Measurements from ENCODE around the gene ABTB2. TPM values are rescaled to one million over a fixed set of nuclear protein-coding genes. Genes with fewer than 3 reads are reported as not detected.
A peak's percentile ranks its signal among the peaks of the same experiment; 100 is the strongest.
"Not testable (repeated sequence)": the region's sequence is repeated elsewhere in the genome, so short reads cannot be mapped to it uniquely, and the experiment has no call there.

The ABTB2 gene
- polyA plus RNA-seq, 1 donor from 2014 or later, result 0.04 TPM

DNA sequence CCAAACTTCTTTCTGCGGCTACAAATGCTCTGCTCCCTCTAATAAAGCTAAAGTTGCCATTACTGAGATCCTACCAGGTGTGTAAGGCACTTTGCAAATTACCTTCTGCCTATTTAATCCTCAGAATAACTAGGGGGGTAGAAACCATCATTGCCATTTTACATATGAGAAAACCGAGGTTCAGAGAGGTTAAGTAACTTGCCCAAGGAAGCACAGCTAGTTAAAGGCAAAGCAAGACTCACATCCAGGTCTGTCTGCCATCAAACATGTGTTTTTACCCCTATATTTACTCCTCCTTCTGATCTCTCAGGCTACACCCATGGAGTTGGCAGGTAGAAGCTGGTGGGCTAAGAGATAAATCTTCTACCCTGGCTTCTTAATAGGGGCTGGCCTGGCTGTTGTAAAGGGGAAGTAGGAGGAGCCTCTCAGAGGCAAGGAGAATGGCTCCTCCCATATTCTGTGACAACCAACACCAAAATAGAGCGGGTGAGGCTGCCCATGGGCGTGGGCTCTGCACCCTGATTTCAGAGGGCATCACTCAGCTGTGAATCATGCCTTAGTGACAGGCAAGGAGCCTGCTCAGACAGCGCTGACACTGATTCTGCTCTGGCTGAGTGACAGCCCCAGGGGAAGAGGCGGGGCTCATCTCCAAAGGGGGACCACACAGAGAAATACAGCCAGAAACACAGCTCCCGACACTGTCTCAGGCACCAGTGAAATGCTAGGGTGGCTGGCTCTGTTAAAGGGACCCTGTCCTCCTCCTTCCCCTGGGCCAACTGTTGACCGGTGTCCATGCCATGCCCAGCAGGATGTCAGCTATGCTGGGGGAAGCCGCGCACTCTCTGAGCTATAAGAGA lies 106.8 kb downstream of the ABTB2 start:
- peak overlapping the region; percentile 24 to 81 (median 69) for H3K4me3 Mint-ChIP-seq
- peaks cover 10 to 14% (median 13%) of the 10 kb centered on the region in 3 donors for H3K4me1 Mint-ChIP-seq
- H3K27ac Mint-ChIP-seq, result peak overlapping the region; percentile 59 to 71 (median 64)
- H3K27me3 Mint-ChIP-seq, result no peaks in the 10 kb centered on the region
- no peaks in the 10 kb centered on the region for H3K36me3 Mint-ChIP-seq
- H3K9me3 Mint-ChIP-seq, result no peaks in the 10 kb centered on the region

DNA sequence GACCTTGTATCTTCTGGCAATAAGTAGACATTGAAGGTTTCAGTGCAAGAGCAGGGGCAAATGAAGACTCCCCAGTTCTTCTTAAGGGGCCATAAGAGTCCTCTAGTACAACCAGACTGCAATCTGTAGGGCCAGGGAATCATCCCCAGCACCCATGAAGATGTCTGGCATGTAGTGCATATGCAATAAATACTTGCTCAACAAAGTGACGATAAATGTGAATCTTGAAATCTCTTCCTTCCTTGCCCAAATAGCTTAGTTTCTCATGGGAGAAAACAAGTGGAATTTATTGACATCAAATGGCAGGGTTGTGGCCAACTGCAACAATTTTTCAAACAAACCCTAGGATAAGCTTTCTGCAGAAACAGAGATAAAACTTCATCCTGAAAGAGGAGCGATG lies 107.6 kb downstream of the ABTB2 start:
- H3K9me3 Mint-ChIP-seq, result no peaks in the 10 kb centered on the region
- peaks cover 10 to 14% (median 13%) of the 10 kb centered on the region in 3 donors for H3K4me1 Mint-ChIP-seq
- H3K27me3 Mint-ChIP-seq, result no peaks in the 10 kb centered on the region
- no peak overlapping the region for H3K27ac Mint-ChIP-seq
- H3K4me3 Mint-ChIP-seq, result no peak overlapping the region
- no peaks in the 10 kb centered on the region for H3K36me3 Mint-ChIP-seq

DNA sequence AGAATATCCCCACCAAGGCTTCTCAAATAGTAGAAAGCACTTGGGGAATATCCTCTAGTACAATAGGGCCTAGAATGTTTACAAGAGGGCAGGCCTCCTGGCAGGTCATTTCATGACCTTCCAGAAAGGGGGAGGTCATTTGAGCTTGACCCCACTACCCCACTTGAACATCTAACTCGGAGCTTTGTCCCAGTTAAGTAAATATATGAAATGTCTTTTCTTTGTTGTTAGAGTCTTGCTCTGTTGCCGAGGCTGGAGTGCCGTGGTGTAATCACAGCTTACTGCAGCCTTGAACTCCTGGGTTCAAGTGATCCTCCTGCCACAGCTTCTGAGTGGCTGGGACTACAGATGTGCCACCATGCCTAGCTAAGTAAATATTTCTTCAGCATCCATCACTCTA lies 108.4 kb downstream of the ABTB2 start:
- Mint-ChIP-seq H3K36me3 (no peaks in the 10 kb centered on the region), H3K9me3 (no peaks in the 10 kb centered on the region), H3K27ac (no peak overlapping the region), H3K4me3 (no peak overlapping the region), H3K27me3 (peaks cover 2% of the 10 kb centered on the region), H3K4me1 (peaks cover 11 to 14% (median 14%) of the 10 kb centered on the region in 3 donors)

DNA sequence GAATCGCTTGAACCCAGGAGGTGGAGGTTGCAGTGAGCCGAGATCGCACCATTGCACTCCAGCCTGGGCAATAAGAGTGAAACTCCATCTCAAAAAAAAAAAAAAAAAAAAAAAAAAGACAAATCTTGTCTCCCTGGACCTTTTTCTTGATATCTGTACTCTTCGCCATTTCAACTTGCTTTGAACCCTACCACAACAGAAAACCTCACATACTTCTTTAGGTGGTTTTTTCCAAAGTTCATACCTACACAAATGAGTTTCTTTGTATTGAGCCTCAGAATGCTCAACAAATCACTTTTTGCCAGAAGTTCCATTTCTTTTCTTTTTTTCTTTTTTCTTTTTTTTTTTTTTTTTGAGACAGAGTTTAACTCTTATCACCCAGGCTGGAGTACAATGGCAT lies 111.3 kb downstream of the ABTB2 start:
- not testable (repeated sequence) for H3K9me3 Mint-ChIP-seq, H3K27me3 Mint-ChIP-seq, H3K4me3 Mint-ChIP-seq, H3K27ac Mint-ChIP-seq, H3K36me3 Mint-ChIP-seq
- H3K4me1 Mint-ChIP-seq, result peaks cover 18 to 30% (median 21%) of the 10 kb centered on the region in 3 donors

DNA sequence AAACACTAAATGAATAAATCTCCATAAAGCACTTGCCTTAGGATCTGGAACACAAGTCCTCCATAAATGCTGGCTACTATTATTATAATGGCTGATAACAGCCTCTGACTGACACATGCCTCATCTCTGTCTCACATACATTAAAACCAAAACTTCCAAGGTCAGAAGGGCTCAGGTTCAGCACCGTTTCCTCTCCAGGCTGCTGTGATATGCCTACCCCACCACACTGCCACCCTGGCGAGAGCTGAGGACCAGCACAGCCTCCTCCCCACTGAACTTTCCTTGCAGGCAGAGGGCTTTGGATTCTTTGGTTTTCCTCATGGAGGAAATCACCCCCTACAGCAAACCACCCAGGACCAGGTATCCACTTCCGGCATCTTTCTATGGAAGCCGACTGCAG lies 112.8 kb downstream of the ABTB2 start:
- no peaks in the 10 kb centered on the region for H3K9me3 Mint-ChIP-seq
- no peaks in the 10 kb centered on the region for H3K36me3 Mint-ChIP-seq
- peaks cover 11 to 22% (median 13%) of the 10 kb centered on the region in 3 donors for H3K4me1 Mint-ChIP-seq
- no peak overlapping the region for H3K4me3 Mint-ChIP-seq
- H3K27ac Mint-ChIP-seq, result peak overlapping the region in 1 of 3 donors; percentile 15
- H3K27me3 Mint-ChIP-seq, result peaks cover 6% of the 10 kb centered on the region

GRCh38 chr11:34243600-34244464 lies 114.0 kb downstream of the ABTB2 start:
- Mint-ChIP-seq H3K27me3 (peaks cover 9% of the 10 kb centered on the region), H3K4me3 (peak overlapping the region in 2 of 4 donors; percentile 12 to 73), H3K27ac (peak overlapping the region in 2 of 3 donors; percentile 48 to 82), H3K4me1 (peaks cover 15 to 27% (median 16%) of the 10 kb centered on the region in 3 donors), H3K9me3 (no peaks in the 10 kb centered on the region), H3K36me3 (peaks cover 3% of the 10 kb centered on the region)

DNA sequence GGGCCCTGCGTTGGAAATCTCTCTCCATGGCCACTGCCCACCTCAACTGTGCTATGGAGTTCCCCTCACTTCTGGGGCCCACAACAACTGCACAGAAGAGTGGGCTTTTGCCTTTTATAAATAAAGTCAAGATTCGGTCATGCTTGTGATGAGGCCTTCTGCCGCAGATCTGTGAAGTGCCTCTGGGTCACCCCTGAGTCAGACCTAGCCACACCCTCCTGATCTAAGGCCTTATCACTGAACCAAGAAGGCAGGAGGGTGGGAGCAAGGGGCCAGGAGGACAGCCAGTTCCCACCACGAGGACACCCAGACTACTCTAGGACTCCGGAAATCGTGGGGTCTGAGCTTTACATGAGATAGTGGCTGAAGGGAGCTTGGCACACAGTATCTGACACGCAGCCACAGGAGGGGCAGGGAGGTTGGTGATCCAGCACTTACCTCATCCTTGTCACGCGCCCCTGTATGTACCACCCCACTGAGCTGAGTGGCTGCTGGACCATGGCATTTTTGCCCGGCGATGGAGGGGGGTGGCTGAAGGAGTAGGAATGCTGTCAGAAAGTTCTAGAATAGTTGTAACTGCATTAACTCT lies 115.7 kb downstream of the ABTB2 start:
- Mint-ChIP-seq H3K27me3 (peaks cover 9% of the 10 kb centered on the region), H3K4me1 (peaks cover 15 to 30% (median 16%) of the 10 kb centered on the region in 3 donors), H3K4me3 (peak overlapping the region in 1 of 4 donors; percentile 2), H3K27ac (peak overlapping the region in 2 of 3 donors; percentile 18 to 26), H3K36me3 (peaks cover 3% of the 10 kb centered on the region), H3K9me3 (peaks cover 0 to 3% (median 0%) of the 10 kb centered on the region in 3 donors)

DNA sequence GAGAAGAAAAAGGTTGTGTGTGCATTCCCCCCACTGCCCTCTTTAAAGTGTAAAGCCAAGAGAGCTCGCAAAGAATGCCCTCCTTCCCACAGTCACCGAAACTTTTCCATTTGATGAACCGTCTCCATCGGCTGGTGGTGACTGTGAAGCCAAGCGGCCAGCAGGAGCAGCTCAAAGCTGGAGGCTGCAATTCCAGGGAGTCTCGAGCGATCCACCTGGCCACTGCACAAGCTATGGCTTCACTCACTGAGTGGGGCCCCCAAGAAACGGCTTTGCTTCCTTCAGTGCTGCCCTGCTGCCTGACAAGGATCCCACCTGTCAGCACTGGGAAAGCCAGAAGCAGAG lies 117.7 kb downstream of the ABTB2 start:
- H3K4me1 Mint-ChIP-seq, result peaks cover 19 to 32% (median 19%) of the 10 kb centered on the region in 3 donors
- H3K36me3 Mint-ChIP-seq, result peaks cover 3% of the 10 kb centered on the region

DNA sequence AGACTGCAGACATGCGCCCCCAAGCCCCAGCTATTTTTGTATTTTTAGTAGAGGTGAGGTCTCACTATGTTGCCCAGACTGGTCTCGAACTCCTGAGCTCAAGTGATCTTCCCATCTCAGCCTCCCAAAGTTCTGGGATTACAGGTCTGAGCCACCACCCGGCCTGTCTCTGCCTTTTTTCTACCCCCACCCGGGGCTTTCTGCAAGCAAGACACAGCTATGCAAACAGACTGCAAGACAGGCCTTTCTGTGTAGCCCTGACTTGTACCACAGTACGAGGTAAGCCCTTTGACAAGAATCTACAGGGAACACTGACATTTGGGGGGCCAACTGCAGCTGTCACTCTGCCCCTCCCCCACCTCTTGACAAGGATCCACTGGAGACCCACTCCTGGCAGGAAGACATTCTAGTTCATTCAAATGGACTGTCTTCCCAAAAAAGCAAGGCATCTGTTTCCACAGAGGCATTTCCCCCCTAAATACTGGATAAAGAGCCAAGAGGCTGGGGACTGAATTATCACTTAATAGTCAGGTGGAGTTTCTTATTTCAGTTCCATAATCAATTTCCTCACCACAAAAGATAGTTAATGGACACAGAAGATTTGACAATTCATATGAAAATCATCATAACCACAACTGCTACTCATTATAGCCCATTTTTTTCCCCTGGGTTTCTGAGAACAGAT lies 118.2 kb downstream of the ABTB2 start:
- H3K27ac Mint-ChIP-seq, result no peak overlapping the region

More for the DNA sequence above, 117.7 kb downstream of the ABTB2 start:
- Mint-ChIP-seq H3K4me3 (peak overlapping the region in 1 of 4 donors; percentile 41), H3K27me3 (peaks cover 8% of the 10 kb centered on the region), H3K9me3 (peaks cover 0 to 3% (median 0%) of the 10 kb centered on the region in 3 donors), H3K27ac (no peak overlapping the region)

GRCh38 chr11:34238966-34239365 lies 118.8 kb downstream of the ABTB2 start:
- Mint-ChIP-seq H3K27ac (no peak overlapping the region), H3K9me3 (peaks cover 0 to 3% (median 0%) of the 10 kb centered on the region in 3 donors), H3K27me3 (peaks cover 7% of the 10 kb centered on the region), H3K4me3 (no peak overlapping the region), H3K36me3 (peaks cover 3% of the 10 kb centered on the region), H3K4me1 (peaks cover 19 to 35% (median 24%) of the 10 kb centered on the region in 3 donors)

More for the DNA sequence above, 118.2 kb downstream of the ABTB2 start:
- Mint-ChIP-seq H3K36me3 (peaks cover 3% of the 10 kb centered on the region), H3K9me3 (peaks cover 0 to 3% (median 0%) of the 10 kb centered on the region in 3 donors), H3K27me3 (peaks cover 7% of the 10 kb centered on the region), H3K4me3 (no peak overlapping the region), H3K4me1 (peaks cover 20 to 34% (median 23%) of the 10 kb centered on the region in 3 donors)

DNA sequence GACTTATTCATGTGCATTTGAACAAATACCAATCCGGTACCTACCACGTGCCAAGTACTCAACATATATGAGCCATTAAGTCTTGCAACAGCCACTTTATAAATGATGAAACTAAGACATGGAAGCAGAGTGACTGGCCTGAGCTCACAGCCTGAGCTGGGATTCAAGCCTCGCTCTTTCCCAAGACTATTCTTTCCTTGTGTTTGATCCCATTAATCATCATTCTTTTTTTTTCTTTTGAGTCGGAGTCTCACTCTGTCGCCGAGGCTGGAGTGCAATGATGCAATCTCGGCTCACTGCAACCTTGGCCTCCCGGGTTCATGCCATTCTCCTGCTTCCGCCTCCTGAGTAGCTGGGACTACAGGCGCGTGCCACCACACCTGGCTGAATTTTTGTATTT lies 119.3 kb downstream of the ABTB2 start:
- Mint-ChIP-seq H3K27ac (no peak overlapping the region), H3K4me1 (peaks cover 21 to 36% (median 26%) of the 10 kb centered on the region in 3 donors), H3K9me3 (peaks cover 0 to 3% (median 0%) of the 10 kb centered on the region in 3 donors), H3K36me3 (peaks cover 3% of the 10 kb centered on the region), H3K27me3 (peaks cover 7% of the 10 kb centered on the region), H3K4me3 (no peak overlapping the region)

GRCh38 chr11:34236572-34236971 lies 121.2 kb downstream of the ABTB2 start:
- Mint-ChIP-seq H3K4me3 (no peak overlapping the region), H3K27ac (no peak overlapping the region), H3K27me3 (peaks cover 4% of the 10 kb centered on the region), H3K9me3 (peaks cover 0 to 3% (median 0%) of the 10 kb centered on the region in 3 donors), H3K36me3 (peaks cover 3% of the 10 kb centered on the region), H3K4me1 (peaks cover 22 to 31% (median 24%) of the 10 kb centered on the region in 3 donors)

DNA sequence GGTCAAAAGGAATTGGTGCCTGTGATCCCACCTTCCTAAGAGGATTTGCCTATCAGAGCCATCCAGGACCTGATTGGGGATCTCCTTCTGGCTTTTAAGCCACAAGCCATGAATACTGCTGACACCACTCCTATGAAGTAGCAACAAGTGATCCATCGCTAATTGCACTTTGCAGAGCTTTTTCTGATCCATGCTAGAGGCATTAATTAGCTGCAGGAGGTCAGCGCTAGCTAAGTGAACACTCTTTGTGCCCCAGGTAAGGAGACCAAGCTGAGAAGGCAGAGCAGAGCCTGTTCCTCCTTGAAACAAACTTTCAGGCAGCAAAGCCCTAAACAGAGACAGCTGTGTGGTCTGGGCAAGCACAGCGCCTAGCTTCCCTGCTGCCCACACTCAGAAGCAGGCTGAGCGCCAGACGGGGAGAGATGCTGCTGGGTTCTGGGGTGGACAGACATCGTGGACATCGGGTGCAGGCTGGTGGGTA lies 122.2 kb downstream of the ABTB2 start:
- H3K27ac Mint-ChIP-seq, result no peak overlapping the region

GRCh38 chr11:34235189-34235588 lies 122.6 kb downstream of the ABTB2 start:
- Mint-ChIP-seq H3K4me3 (peak overlapping the region in 1 of 4 donors; percentile 44), H3K9me3 (peaks cover 0 to 3% (median 0%) of the 10 kb centered on the region in 3 donors), H3K27ac (no peak overlapping the region), H3K4me1 (peaks cover 26 to 35% (median 27%) of the 10 kb centered on the region in 3 donors), H3K36me3 (peaks cover 3% of the 10 kb centered on the region), H3K27me3 (peaks cover 4% of the 10 kb centered on the region)

More for the DNA sequence above, 122.2 kb downstream of the ABTB2 start:
- peaks cover 4% of the 10 kb centered on the region for H3K27me3 Mint-ChIP-seq
- peaks cover 0 to 3% (median 0%) of the 10 kb centered on the region in 3 donors for H3K9me3 Mint-ChIP-seq
- H3K4me1 Mint-ChIP-seq, result peaks cover 26 to 35% (median 27%) of the 10 kb centered on the region in 3 donors
- H3K4me3 Mint-ChIP-seq, result no peak overlapping the region
- H3K36me3 Mint-ChIP-seq, result peaks cover 3% of the 10 kb centered on the region

All from IgD-negative memory B cell (primary cell).